GM23338 (cell line): ENCODE data around the gene COBLL1. TPM values are rescaled to one million over a fixed set of nuclear protein-coding genes. Genes with fewer than 3 reads are reported as not detected.

Experiments
- ATAC-seq: fragments of 200-7000 bp; cut with Tn5 transposase; 3 replicates; pipeline ENCODE4 v1.9.1; 2020
- DNase-seq: peaks from one replicate; pipeline ENCODE4 v3.0.0-alpha.2; 2015; ENCODE audit warnings: low spot score
- H2AFZ ChIP-seq: fragments of 200-600 bp; sonication (generic); 2 replicates; pipeline ENCODE4 v1.8.0; 2016; ENCODE audit warnings: antibody characterized with exemption, mild to moderate bottlenecking, moderate library complexity
- H3F3A ChIP-seq: fragments of 200-600 bp; sonication (generic); replicated peaks from 2 replicates; pipeline ENCODE4 v1.8.0; 2017; ENCODE audit warnings: antibody characterized with exemption, mixed run types, low read depth
- H3K27ac ChIP-seq: fragments of 200-600 bp; sonication (generic); 2 replicates; pipeline ENCODE4 v1.6.1; 2016; ENCODE audit warnings: low read depth
- H3K27me3 ChIP-seq: fragments of 200-600 bp; sonication (generic); 2 replicates; pipeline ENCODE4 v1.8.0; 2016; ENCODE audit warnings: mild to moderate bottlenecking, mixed run types, moderate library complexity; ENCODE audit not compliant: insufficient read depth
- H3K36me3 ChIP-seq: fragments of 200-600 bp; sonication (generic); 2 replicates; pipeline ENCODE4 v1.8.0; 2016; ENCODE audit warnings: mild to moderate bottlenecking; ENCODE audit not compliant: insufficient read depth
- H3K4me1 ChIP-seq: fragments of 200-600 bp; sonication (generic); 2 replicates; pipeline ENCODE4 v1.8.0; 2016; ENCODE audit warnings: mild to moderate bottlenecking, moderate library complexity; ENCODE audit not compliant: insufficient read depth
- H3K4me2 ChIP-seq: fragments of 200-600 bp; sonication (generic); 2 replicates; pipeline ENCODE4 v1.7.1; 2017; ENCODE audit warnings: mixed run types
- H3K4me3 ChIP-seq: fragments of 200-600 bp; sonication (generic); 2 replicates; pipeline ENCODE4 v1.6.1; 2016; ENCODE audit warnings: mixed run types
- H3K79me2 ChIP-seq: fragments of 200-600 bp; sonication (generic); replicated peaks from 2 replicates; pipeline ENCODE4 v1.8.0; 2017; ENCODE audit warnings: mild to moderate bottlenecking; ENCODE audit not compliant: insufficient read depth
- H3K9me2 ChIP-seq: fragments of 200-600 bp; sonication (generic); 2 replicates; pipeline ENCODE4 v1.8.0; 2017; ENCODE audit not compliant: insufficient read depth
- H4K20me1 ChIP-seq: fragments of 200-600 bp; sonication (generic); replicated peaks from 2 replicates; pipeline ENCODE4 v1.8.0; 2017; ENCODE audit warnings: mild to moderate bottlenecking; ENCODE audit not compliant: insufficient read depth
- H3K27ac Mint-ChIP-seq: 2 replicates; pipeline ENCODE4 v1.8.0; 2020; ENCODE audit warnings: inconsistent platforms, mild to moderate bottlenecking, moderate library complexity, mixed read lengths
- H3K27me3 Mint-ChIP-seq: 3 replicates; pipeline ENCODE4 v1.8.0; 2022; ENCODE audit warnings: low read depth, mild to moderate bottlenecking, moderate library complexity, mixed read lengths, inconsistent platforms; ENCODE audit not compliant: insufficient read depth, poor library complexity
- H3K36me3 Mint-ChIP-seq: 3 replicates; pipeline ENCODE4 v1.8.0; 2021; ENCODE audit warnings: low read depth, mild to moderate bottlenecking, inconsistent platforms, moderate library complexity, mixed read lengths
- H3K4me1 Mint-ChIP-seq: 3 replicates; pipeline ENCODE4 v1.8.0; 2020; ENCODE audit warnings: mild to moderate bottlenecking, inconsistent platforms, mixed read lengths
- H3K4me3 Mint-ChIP-seq: 3 replicates; pipeline ENCODE4 v1.8.0; 2021; ENCODE audit warnings: moderate library complexity, mild to moderate bottlenecking, inconsistent platforms, mixed read lengths
- H3K9me3 Mint-ChIP-seq: 3 replicates; pipeline ENCODE4 v1.8.0; 2020; ENCODE audit warnings: moderate library complexity, mild to moderate bottlenecking, inconsistent platforms, mixed read lengths
- CREB1 ChIP-seq: fragments of 250-450 bp; sonication (Bioruptor Pico); IDR thresholded peaks from 2 replicates; pipeline ENCODE4 v1.5.0; 2020; ENCODE audit warnings: low read depth, mild to moderate bottlenecking, moderate library complexity
- EZH2 ChIP-seq: fragments of 200-600 bp; sonication (generic); IDR thresholded peaks from one replicate; pipeline ENCODE4 v1.8.0; 2017; ENCODE audit warnings: antibody characterized with exemption, mild to moderate bottlenecking, low read depth; ENCODE audit not compliant: unreplicated experiment
- EZH2phosphoT487 ChIP-seq: fragments of 200-600 bp; sonication (generic); IDR thresholded peaks from one replicate; pipeline ENCODE4 v1.8.1; 2018; ENCODE audit warnings: antibody characterized with exemption; ENCODE audit not compliant: unreplicated experiment
- JUNB ChIP-seq: IDR thresholded peaks from one replicate; pipeline ENCODE4 v1.6.1; 2016; ENCODE audit warnings: antibody characterized with exemption; ENCODE audit not compliant: unreplicated experiment
- NANOG ChIP-seq: IDR thresholded peaks from 2 replicates; pipeline ENCODE4 v1.6.1; 2016; ENCODE audit warnings: antibody characterized with exemption, borderline replicate concordance
- POLR2AphosphoS5 ChIP-seq: IDR thresholded peaks from 2 replicates; pipeline ENCODE4 v1.6.1; 2016; ENCODE audit warnings: antibody characterized with exemption, low read depth
- STAT1 ChIP-seq: IDR thresholded peaks from one replicate; pipeline ENCODE4 v1.6.1; 2016; ENCODE audit warnings: antibody characterized with exemption; ENCODE audit not compliant: unreplicated experiment
- ZNF114 ChIP-seq: fragments of 250-450 bp; sonication (Bioruptor Pico); IDR thresholded peaks from 2 replicates; pipeline ENCODE4 v1.5.0; 2020; ENCODE audit warnings: mild to moderate bottlenecking, moderate library complexity
- ZNF331 ChIP-seq: fragments of 250-450 bp; sonication (Bioruptor Pico); IDR thresholded peaks from 2 replicates; pipeline ENCODE4 v1.5.0; 2020; ENCODE audit warnings: low read depth, mild to moderate bottlenecking, moderate library complexity
- polyA plus RNA-seq: library from polyadenylated mRNA; unstranded; fragments of >200 nt; fragmentation: Nextera tagmentation; extraction: Ambion mirVana; gene quantifications from 2 replicates; pipeline ENCODE4 v1.2.1, GENCODE V29; 2016
- total RNA-seq: library from RNA; depleted of rRNA; stranded (reverse); fragments of >200 nt; shearing (Covaris generic); gene quantifications from 2 replicates; pipeline ENCODE4 v1.2.3, GENCODE V29; 2014
- TF ChIP-seq, protein P1 (sequence below): fragments of 250-450 bp; sonication (Bioruptor Pico); IDR thresholded peaks from 2 replicates; pipeline ENCODE4 v1.5.0; 2020; ENCODE audit warnings: mild to moderate bottlenecking, moderate library complexity
- TF ChIP-seq, protein P2 (sequence below): IDR thresholded peaks from 2 replicates; pipeline ENCODE4 v1.6.1; 2016; ENCODE audit warnings: antibody characterized with exemption
- TF ChIP-seq, protein P3 (sequence below): IDR thresholded peaks from one replicate; pipeline ENCODE4 v1.6.1; 2018; ENCODE audit warnings: antibody characterized with exemption; ENCODE audit not compliant: unreplicated experiment

The COBLL1 gene
- total and polyA plus RNA-seq, 2 experiments from 2014 or later: 2.9 to 7.4 TPM

DNA sequence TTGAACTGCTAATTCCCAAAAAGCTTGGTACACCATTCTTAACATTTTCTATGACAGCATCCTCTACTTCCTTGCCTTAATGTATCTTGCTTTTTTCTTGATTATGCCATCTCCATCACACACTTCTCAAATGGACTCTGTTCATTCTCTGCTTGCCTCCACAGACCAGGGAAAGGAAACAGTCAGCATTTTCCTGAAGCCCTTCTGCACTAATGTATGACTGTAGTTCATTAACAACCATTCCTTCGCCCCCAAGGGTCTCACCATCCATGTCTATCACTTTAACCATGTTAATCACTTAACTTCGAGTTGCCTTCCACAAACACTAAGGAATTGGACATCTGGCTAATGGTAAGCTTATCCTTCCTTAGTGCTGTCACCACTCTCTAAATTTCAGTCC lies 54.8 kb downstream of the COBLL1 start:
- Mint-ChIP-seq H3K4me1 (no peaks in the 10 kb centered on the region; the same call in 2 of the 3 replicates), H3K4me3 (no peak overlapping the region), H3K27me3 (no peaks in the 10 kb centered on the region), H3K27ac (no peak overlapping the region), H3K36me3 (no peaks in the 10 kb centered on the region), H3K9me3 (no peaks in the 10 kb centered on the region)
- Histone ChIP-seq H2AFZ (no peak overlapping the region), H3K27ac (no peak overlapping the region), H3F3A (no peaks in the 10 kb centered on the region), H3K79me2 (no peaks in the 10 kb centered on the region), H3K4me1 (no peaks in the 10 kb centered on the region), H3K27me3 (no peaks in the 10 kb centered on the region), H3K36me3 (no peaks in the 10 kb centered on the region), H3K4me3 (no peak overlapping the region), H3K4me2 (no peak overlapping the region), H4K20me1 (no peaks in the 10 kb centered on the region), H3K9me2 (no peaks in the 10 kb centered on the region)
- ATAC-seq (no peak), DNase-seq (no peak)
- TF ChIP-seq POLR2AphosphoS5: no peak
- no peak for TF ChIP-seq EZH2
- TF ChIP-seq, protein P1, sequence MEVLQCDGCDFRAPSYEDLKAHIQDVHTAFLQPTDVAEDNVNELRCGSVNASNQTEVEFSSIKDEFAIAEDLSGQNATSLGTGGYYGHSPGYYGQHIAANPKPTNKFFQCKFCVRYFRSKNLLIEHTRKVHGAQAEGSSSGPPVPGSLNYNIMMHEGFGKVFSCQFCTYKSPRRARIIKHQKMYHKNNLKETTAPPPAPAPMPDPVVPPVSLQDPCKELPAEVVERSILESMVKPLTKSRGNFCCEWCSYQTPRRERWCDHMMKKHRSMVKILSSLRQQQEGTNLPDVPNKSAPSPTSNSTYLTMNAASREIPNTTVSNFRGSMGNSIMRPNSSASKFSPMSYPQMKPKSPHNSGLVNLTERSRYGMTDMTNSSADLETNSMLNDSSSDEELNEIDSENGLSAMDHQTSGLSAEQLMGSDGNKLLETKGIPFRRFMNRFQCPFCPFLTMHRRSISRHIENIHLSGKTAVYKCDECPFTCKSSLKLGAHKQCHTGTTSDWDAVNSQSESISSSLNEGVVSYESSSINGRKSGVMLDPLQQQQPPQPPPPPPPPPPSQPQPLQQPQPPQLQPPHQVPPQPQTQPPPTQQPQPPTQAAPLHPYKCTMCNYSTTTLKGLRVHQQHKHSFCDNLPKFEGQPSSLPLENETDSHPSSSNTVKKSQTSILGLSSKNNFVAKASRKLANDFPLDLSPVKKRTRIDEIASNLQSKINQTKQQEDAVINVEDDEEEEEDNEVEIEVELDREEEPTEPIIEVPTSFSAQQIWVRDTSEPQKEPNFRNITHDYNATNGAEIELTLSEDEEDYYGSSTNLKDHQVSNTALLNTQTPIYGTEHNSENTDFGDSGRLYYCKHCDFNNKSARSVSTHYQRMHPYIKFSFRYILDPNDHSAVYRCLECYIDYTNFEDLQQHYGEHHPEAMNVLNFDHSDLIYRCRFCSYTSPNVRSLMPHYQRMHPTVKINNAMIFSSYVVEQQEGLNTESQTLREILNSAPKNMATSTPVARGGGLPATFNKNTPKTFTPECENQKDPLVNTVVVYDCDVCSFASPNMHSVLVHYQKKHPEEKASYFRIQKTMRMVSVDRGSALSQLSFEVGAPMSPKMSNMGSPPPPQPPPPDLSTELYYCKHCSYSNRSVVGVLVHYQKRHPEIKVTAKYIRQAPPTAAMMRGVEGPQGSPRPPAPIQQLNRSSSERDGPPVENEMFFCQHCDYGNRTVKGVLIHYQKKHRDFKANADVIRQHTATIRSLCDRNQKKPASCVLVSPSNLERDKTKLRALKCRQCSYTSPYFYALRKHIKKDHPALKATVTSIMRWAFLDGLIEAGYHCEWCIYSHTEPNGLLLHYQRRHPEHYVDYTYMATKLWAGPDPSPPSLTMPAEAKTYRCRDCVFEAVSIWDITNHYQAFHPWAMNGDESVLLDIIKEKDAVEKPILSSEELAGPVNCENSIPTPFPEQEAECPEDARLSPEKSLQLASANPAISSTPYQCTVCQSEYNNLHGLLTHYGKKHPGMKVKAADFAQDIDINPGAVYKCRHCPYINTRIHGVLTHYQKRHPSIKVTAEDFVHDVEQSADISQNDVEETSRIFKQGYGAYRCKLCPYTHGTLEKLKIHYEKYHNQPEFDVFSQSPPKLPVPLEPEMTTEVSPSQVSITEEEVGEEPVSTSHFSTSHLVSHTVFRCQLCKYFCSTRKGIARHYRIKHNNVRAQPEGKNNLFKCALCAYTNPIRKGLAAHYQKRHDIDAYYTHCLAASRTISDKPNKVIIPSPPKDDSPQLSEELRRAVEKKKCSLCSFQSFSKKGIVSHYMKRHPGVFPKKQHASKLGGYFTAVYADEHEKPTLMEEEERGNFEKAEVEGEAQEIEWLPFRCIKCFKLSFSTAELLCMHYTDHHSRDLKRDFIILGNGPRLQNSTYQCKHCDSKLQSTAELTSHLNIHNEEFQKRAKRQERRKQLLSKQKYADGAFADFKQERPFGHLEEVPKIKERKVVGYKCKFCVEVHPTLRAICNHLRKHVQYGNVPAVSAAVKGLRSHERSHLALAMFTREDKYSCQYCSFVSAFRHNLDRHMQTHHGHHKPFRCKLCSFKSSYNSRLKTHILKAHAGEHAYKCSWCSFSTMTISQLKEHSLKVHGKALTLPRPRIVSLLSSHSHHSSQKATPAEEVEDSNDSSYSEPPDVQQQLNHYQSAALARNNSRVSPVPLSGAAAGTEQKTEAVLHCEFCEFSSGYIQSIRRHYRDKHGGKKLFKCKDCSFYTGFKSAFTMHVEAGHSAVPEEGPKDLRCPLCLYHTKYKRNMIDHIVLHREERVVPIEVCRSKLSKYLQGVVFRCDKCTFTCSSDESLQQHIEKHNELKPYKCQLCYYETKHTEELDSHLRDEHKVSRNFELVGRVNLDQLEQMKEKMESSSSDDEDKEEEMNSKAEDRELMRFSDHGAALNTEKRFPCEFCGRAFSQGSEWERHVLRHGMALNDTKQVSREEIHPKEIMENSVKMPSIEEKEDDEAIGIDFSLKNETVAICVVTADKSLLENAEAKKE: no peak
- no peak for TF ChIP-seq NANOG
- no peak for TF ChIP-seq ZNF331 (CRISPR knock-in tag)
- TF ChIP-seq CREB1 (CRISPR knock-in tag): no peak
- TF ChIP-seq STAT1: no peak
- no peak for TF ChIP-seq JUNB
- TF ChIP-seq, protein P2, sequence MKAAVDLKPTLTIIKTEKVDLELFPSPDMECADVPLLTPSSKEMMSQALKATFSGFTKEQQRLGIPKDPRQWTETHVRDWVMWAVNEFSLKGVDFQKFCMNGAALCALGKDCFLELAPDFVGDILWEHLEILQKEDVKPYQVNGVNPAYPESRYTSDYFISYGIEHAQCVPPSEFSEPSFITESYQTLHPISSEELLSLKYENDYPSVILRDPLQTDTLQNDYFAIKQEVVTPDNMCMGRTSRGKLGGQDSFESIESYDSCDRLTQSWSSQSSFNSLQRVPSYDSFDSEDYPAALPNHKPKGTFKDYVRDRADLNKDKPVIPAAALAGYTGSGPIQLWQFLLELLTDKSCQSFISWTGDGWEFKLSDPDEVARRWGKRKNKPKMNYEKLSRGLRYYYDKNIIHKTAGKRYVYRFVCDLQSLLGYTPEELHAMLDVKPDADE: no peak
- TF ChIP-seq ZNF114 (CRISPR knock-in tag): no peak
- TF ChIP-seq, protein P3, sequence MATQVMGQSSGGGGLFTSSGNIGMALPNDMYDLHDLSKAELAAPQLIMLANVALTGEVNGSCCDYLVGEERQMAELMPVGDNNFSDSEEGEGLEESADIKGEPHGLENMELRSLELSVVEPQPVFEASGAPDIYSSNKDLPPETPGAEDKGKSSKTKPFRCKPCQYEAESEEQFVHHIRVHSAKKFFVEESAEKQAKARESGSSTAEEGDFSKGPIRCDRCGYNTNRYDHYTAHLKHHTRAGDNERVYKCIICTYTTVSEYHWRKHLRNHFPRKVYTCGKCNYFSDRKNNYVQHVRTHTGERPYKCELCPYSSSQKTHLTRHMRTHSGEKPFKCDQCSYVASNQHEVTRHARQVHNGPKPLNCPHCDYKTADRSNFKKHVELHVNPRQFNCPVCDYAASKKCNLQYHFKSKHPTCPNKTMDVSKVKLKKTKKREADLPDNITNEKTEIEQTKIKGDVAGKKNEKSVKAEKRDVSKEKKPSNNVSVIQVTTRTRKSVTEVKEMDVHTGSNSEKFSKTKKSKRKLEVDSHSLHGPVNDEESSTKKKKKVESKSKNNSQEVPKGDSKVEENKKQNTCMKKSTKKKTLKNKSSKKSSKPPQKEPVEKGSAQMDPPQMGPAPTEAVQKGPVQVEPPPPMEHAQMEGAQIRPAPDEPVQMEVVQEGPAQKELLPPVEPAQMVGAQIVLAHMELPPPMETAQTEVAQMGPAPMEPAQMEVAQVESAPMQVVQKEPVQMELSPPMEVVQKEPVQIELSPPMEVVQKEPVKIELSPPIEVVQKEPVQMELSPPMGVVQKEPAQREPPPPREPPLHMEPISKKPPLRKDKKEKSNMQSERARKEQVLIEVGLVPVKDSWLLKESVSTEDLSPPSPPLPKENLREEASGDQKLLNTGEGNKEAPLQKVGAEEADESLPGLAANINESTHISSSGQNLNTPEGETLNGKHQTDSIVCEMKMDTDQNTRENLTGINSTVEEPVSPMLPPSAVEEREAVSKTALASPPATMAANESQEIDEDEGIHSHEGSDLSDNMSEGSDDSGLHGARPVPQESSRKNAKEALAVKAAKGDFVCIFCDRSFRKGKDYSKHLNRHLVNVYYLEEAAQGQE: no peak
- TF ChIP-seq EZH2phosphoT487: no peak
